ENCODE results near the gene ARHGAP6. TPM values are rescaled to one million over a fixed set of nuclear protein-coding genes. Genes with fewer than 3 reads are reported as not detected.

Gene ARHGAP6
- total and polyA plus RNA-seq, 9 of the 15 experiments (the other 6 are each of a cell fraction or from before 2014, with no cell fraction given): 12.5 to 63.6 (median 41.8) TPM

GRCh38 chrX:11423362-11423818, 242.3 kb downstream of the ARHGAP6 start (continued):
- TF ChIP-seq CTCFL (IDR thresholded peaks at IDR 0.05; ENCODE audit: borderline replicate concordance, insufficient read depth, low read depth, low read length, poor library complexity, severe bottlenecking) (no peak), NFRKB (IDR thresholded peaks at IDR 0.05; ENCODE audit: low read depth) (no peak; the same call in 1 of the 2 replicates), ERF (CRISPR knock-in tag; IDR thresholded peaks at IDR 0.05) (no peak), IRF9 (tag; IDR thresholded peaks at IDR 0.05) (no peak), DIDO1 (tag; IDR thresholded peaks at IDR 0.05; ENCODE audit: low read depth) (no peak), MYC (IDR thresholded peaks at IDR 0.05; ENCODE audit: low read depth, low read length) (peak; percentile 46; the same call in 1 of the 2 replicates), MYC (CRISPR knock-in tag; IDR thresholded peaks at IDR 0.05; ENCODE audit: borderline replicate concordance, low read depth) (no peak), TEAD2 (tag; IDR thresholded peaks at IDR 0.05) (no peak), U2AF1 (optimal IDR thresholded peaks at IDR 0.05; ENCODE audit: low read depth, low read length) (no peak), CBX1 (IDR thresholded peaks at IDR 0.05; ENCODE audit: low read depth) (no peak), ASH1L (IDR thresholded peaks at IDR 0.05; ENCODE audit: borderline replicate concordance, low read depth, partially characterized antibody) (no peak), GATA2 (CRISPR knock-in tag; IDR thresholded peaks at IDR 0.05) (peak; percentile 15; the same call in 1 of the 2 replicates), MED1 (CRISPR knock-in tag; IDR thresholded peaks at IDR 0.05; ENCODE audit: borderline replicate concordance) (no peak), PCBP2 (IDR thresholded peaks at IDR 0.05; ENCODE audit: low read depth, low read length, poor library complexity, severe bottlenecking) (no peak), HEY1 (CRISPR knock-in tag; IDR thresholded peaks at IDR 0.05; ENCODE audit: borderline replicate concordance) (no peak), ELK1 (CRISPR knock-in tag; IDR thresholded peaks at IDR 0.05) (no peak), SMAD4 (CRISPR knock-in tag; conservative IDR thresholded peaks at IDR 0.05) (peak; percentile 67; the same call in 1 of the 2 replicates), STAT5B (CRISPR knock-in tag; IDR thresholded peaks at IDR 0.05) (no peak), NCOA2 (IDR thresholded peaks at IDR 0.05; ENCODE audit: partially characterized antibody in 2 of 2) (no peak), CC2D1A (IDR thresholded peaks at IDR 0.05) (no peak), RCOR1 (IDR thresholded peaks at IDR 0.05; ENCODE audit: borderline replicate concordance in 1 of 2, low read depth in 2 of 2, low read length in 2 of 2) (peak in 1 of 2 experiments; percentile 75; a peak in 1 of 4 replicates), ZBTB1 (CRISPR knock-in tag; IDR thresholded peaks at IDR 0.05; ENCODE audit: borderline replicate concordance, low read depth) (no peak), CEBPG (CRISPR knock-in tag; IDR thresholded peaks at IDR 0.05) (no peak), CEBPG (tag; conservative IDR thresholded peaks at IDR 0.05 in 1 of 2, IDR thresholded peaks at IDR 0.05 in 1 of 2) (no peak; a peak in 1 of 4 replicates), COPS2 (conservative IDR thresholded peaks at IDR 0.05) (no peak), NBN (IDR thresholded peaks at IDR 0.05; ENCODE audit: low read depth) (no peak)
